ENCODE results near the gene EPHA4.

DNA sequence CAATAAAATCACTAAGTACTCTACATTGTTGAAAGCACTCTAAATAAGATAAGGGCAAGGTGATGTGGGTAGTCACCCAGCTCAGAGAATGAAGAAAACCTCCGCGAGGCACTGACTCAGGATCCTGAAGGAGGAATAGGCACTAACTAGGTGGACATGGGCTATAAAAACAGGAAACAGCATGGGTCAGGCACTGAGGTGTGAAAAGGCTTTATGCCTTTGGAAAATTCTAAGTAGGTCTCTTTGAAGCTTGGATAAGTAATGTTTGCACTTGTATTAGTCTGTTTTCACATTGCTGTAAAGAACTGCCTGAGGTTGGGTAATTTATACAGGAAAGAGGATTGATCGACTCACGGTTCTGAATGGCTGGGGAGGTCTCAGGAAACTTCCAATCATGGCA lies 161.6 kb downstream of the EPHA4 start:
- TF ChIP-seq, protein P1, sequence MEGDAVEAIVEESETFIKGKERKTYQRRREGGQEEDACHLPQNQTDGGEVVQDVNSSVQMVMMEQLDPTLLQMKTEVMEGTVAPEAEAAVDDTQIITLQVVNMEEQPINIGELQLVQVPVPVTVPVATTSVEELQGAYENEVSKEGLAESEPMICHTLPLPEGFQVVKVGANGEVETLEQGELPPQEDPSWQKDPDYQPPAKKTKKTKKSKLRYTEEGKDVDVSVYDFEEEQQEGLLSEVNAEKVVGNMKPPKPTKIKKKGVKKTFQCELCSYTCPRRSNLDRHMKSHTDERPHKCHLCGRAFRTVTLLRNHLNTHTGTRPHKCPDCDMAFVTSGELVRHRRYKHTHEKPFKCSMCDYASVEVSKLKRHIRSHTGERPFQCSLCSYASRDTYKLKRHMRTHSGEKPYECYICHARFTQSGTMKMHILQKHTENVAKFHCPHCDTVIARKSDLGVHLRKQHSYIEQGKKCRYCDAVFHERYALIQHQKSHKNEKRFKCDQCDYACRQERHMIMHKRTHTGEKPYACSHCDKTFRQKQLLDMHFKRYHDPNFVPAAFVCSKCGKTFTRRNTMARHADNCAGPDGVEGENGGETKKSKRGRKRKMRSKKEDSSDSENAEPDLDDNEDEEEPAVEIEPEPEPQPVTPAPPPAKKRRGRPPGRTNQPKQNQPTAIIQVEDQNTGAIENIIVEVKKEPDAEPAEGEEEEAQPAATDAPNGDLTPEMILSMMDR (IDR thresholded peaks at IDR 0.05) = no peak
- TF ChIP-seq POLR2A (IDR thresholded peaks at IDR 0.05) = no peak
